ENCODE measurements around the gene WNT16.

WNT16 gene

DNA sequence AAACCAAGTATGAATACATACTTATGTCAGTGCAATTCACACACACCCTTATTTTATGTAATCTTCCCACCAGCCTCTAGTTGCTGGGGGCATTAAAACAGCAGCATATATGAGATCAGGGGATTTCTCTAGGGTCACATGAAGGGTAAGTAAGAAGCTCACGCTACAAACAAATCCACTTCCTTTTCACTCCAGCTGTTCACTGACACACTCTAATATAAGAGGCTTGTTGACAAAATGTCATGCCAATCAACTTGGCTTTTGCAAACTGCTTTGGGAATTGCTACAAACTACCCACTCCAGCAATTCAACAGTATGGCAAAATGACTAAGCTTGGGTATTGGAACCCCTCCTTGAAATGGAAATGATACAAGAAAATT is 57.0 kb downstream of the WNT16 start:
- no peak for TF ChIP-seq EGR1 (IDR thresholded peaks at IDR 0.05)
- no peak for TF ChIP-seq TAF1 (IDR thresholded peaks at IDR 0.05; ENCODE audit: low read depth)
- no peak for TF ChIP-seq NFIC (IDR thresholded peaks at IDR 0.05)
- no peak for TF ChIP-seq RAD21 (IDR thresholded peaks at IDR 0.05; ENCODE audit: low read depth)
- no peak for TF ChIP-seq TCF12 (IDR thresholded peaks at IDR 0.05; ENCODE audit: low read depth)
- TF ChIP-seq, protein P1, sequence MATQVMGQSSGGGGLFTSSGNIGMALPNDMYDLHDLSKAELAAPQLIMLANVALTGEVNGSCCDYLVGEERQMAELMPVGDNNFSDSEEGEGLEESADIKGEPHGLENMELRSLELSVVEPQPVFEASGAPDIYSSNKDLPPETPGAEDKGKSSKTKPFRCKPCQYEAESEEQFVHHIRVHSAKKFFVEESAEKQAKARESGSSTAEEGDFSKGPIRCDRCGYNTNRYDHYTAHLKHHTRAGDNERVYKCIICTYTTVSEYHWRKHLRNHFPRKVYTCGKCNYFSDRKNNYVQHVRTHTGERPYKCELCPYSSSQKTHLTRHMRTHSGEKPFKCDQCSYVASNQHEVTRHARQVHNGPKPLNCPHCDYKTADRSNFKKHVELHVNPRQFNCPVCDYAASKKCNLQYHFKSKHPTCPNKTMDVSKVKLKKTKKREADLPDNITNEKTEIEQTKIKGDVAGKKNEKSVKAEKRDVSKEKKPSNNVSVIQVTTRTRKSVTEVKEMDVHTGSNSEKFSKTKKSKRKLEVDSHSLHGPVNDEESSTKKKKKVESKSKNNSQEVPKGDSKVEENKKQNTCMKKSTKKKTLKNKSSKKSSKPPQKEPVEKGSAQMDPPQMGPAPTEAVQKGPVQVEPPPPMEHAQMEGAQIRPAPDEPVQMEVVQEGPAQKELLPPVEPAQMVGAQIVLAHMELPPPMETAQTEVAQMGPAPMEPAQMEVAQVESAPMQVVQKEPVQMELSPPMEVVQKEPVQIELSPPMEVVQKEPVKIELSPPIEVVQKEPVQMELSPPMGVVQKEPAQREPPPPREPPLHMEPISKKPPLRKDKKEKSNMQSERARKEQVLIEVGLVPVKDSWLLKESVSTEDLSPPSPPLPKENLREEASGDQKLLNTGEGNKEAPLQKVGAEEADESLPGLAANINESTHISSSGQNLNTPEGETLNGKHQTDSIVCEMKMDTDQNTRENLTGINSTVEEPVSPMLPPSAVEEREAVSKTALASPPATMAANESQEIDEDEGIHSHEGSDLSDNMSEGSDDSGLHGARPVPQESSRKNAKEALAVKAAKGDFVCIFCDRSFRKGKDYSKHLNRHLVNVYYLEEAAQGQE (IDR thresholded peaks at IDR 0.05; ENCODE audit: low read depth): no peak
- TF ChIP-seq CREB1 (IDR thresholded peaks at IDR 0.05; ENCODE audit: low read depth): no peak
- TF ChIP-seq, protein P2, sequence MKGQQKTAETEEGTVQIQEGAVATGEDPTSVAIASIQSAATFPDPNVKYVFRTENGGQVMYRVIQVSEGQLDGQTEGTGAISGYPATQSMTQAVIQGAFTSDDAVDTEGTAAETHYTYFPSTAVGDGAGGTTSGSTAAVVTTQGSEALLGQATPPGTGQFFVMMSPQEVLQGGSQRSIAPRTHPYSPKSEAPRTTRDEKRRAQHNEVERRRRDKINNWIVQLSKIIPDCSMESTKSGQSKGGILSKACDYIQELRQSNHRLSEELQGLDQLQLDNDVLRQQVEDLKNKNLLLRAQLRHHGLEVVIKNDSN (IDR thresholded peaks at IDR 0.05): no peak
- no peak for TF ChIP-seq ZBTB7A (IDR thresholded peaks at IDR 0.05; ENCODE audit: low read depth)
- TF ChIP-seq, protein P3, sequence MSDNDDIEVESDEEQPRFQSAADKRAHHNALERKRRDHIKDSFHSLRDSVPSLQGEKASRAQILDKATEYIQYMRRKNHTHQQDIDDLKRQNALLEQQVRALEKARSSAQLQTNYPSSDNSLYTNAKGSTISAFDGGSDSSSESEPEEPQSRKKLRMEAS (IDR thresholded peaks at IDR 0.05): no peak
- no peak for TF ChIP-seq FOXM1 (IDR thresholded peaks at IDR 0.05; ENCODE audit: borderline replicate concordance, low read depth)
- TF ChIP-seq CEBPB (IDR thresholded peaks at IDR 0.05): no peak
- no peak for TF ChIP-seq EP300 (IDR thresholded peaks at IDR 0.05; ENCODE audit: borderline replicate concordance)
- TF ChIP-seq TEAD4 (IDR thresholded peaks at IDR 0.05): no peak
- no peak for TF ChIP-seq YY1 (IDR thresholded peaks at IDR 0.05; ENCODE audit: low read depth)

DNA sequence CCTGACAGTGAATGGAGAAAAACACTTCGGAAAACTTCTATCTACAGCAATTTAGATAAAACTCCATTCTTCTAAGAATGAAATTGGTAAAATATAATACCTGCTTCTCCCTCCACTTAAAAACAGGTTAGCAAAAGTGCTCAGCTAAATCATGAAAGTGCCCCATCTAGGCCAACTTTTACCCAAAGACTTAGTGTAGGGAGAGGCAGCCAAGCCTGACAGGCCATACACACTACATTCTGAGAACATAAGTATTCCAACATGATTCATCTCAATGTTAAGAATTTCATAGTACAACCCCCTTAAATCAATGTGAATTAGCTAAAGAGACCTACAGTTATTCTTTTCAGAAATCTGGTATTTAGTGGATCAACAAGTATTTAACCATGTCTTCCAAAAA is 60.1 kb downstream of the WNT16 start:
- TF ChIP-seq TAF1 (IDR thresholded peaks at IDR 0.05; ENCODE audit: low read depth) (no peak), EP300 (IDR thresholded peaks at IDR 0.05; ENCODE audit: borderline replicate concordance) (no peak), FOXM1 (IDR thresholded peaks at IDR 0.05; ENCODE audit: borderline replicate concordance, low read depth) (no peak), TEAD4 (IDR thresholded peaks at IDR 0.05) (no peak), NFIC (IDR thresholded peaks at IDR 0.05) (no peak), ZBTB7A (IDR thresholded peaks at IDR 0.05; ENCODE audit: low read depth) (no peak), YY1 (IDR thresholded peaks at IDR 0.05; ENCODE audit: low read depth) (no peak), EGR1 (IDR thresholded peaks at IDR 0.05) (no peak), CEBPB (IDR thresholded peaks at IDR 0.05) (no peak), TCF12 (IDR thresholded peaks at IDR 0.05; ENCODE audit: low read depth) (no peak), CREB1 (IDR thresholded peaks at IDR 0.05; ENCODE audit: low read depth) (no peak), RAD21 (IDR thresholded peaks at IDR 0.05; ENCODE audit: low read depth) (no peak)
- TF ChIP-seq, protein P3 (IDR thresholded peaks at IDR 0.05): no peak
- TF ChIP-seq, protein P2 (IDR thresholded peaks at IDR 0.05): no peak
- TF ChIP-seq, protein P1 (IDR thresholded peaks at IDR 0.05; ENCODE audit: low read depth): no peak

DNA sequence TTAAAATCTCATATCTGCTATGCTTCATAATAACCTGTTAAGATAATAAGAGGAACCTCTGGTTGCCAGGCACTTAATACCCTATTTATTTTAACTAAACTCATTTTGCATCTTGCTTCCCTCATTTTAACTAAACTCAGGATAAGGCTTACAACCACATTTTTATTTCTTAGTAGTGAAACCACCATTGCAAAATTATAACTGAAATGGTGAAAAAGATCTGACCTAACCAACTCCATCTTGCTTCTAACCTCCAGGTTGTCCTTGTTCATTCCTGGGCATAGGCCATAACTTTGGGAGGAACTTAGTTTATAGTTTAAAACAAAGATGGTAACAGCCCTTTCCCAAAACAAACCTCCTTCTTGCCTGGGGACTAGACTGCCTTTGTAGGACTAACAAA is 61.3 kb downstream of the WNT16 start:
- TF ChIP-seq, protein P1 (IDR thresholded peaks at IDR 0.05; ENCODE audit: low read depth): no peak
- TF ChIP-seq, protein P2 (IDR thresholded peaks at IDR 0.05): no peak
- TF ChIP-seq TEAD4 (IDR thresholded peaks at IDR 0.05) (no peak), RAD21 (IDR thresholded peaks at IDR 0.05; ENCODE audit: low read depth) (no peak), CREB1 (IDR thresholded peaks at IDR 0.05; ENCODE audit: low read depth) (no peak), EP300 (IDR thresholded peaks at IDR 0.05; ENCODE audit: borderline replicate concordance) (no peak)

DNA sequence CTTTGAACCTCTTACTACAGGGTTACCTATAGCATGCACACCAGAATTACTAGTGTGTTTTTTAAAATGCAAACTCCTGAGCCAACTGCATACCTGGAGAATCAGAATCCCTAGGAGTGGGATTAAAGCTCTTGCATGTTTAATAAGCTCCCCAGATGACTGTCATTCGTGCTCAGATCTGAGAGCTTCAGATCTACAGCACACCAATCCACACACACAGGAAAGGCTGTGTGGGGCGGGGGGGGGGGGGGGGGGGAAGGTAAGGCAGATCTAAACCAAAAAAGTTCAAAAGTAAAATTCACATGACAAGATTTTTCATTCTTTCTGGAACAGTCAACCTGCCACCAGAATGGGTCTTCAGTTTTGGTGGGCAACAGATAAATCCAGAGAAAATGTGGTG is 61.8 kb downstream of the WNT16 start:
- TF ChIP-seq YY1 (IDR thresholded peaks at IDR 0.05; ENCODE audit: low read depth) (no peak), NFIC (IDR thresholded peaks at IDR 0.05) (no peak), EP300 (IDR thresholded peaks at IDR 0.05; ENCODE audit: borderline replicate concordance) (no peak), FOXM1 (IDR thresholded peaks at IDR 0.05; ENCODE audit: borderline replicate concordance, low read depth) (no peak), RAD21 (IDR thresholded peaks at IDR 0.05; ENCODE audit: low read depth) (no peak), CREB1 (IDR thresholded peaks at IDR 0.05; ENCODE audit: low read depth) (no peak), EGR1 (IDR thresholded peaks at IDR 0.05) (no peak), TAF1 (IDR thresholded peaks at IDR 0.05; ENCODE audit: low read depth) (no peak), TCF12 (IDR thresholded peaks at IDR 0.05; ENCODE audit: low read depth) (no peak), TEAD4 (IDR thresholded peaks at IDR 0.05) (no peak), ZBTB7A (IDR thresholded peaks at IDR 0.05; ENCODE audit: low read depth) (no peak), CEBPB (IDR thresholded peaks at IDR 0.05) (no peak)
- TF ChIP-seq, protein P2 (IDR thresholded peaks at IDR 0.05): no peak
- TF ChIP-seq, protein P3 (IDR thresholded peaks at IDR 0.05): no peak
- TF ChIP-seq, protein P1 (IDR thresholded peaks at IDR 0.05; ENCODE audit: low read depth): no peak

Data from Ishikawa (cell line).